Measurements from ENCODE around the gene ECSIT.

- no peak for TF ChIP-seq CTCF (conservative IDR thresholded peaks at IDR 0.05; ENCODE audit: low read depth in 2 of 2)
- TF ChIP-seq CREB1 (CRISPR knock-in tag; IDR thresholded peaks at IDR 0.05; ENCODE audit: low read depth): no peak
- no peak for TF ChIP-seq EZH2phosphoT487 (IDR thresholded peaks at IDR 0.05; ENCODE audit: unreplicated experiment)
- TF ChIP-seq EZH2 (IDR thresholded peaks at IDR 0.05; ENCODE audit: low read depth, unreplicated experiment): no peak
Observed at GRCh38 chr19:11507370-11508078, 21.4 kb downstream of the ECSIT start.

Measured in GM23338 (cell line).